HAP-1 (cell line): ENCODE measurements around the gene CD63.

Experiments used
- DNase-seq, 2 experiments: peaks; one replicate each; pipeline ENCODE4 v3.0.0-alpha.2; 2016 to 2020; ENCODE audit warnings: low spot score in 2 of 2
- H3K27me3 ChIP-seq: fragments of 250-450 bp; sonication (Bioruptor Pico); 2 replicates; pipeline ENCODE4 v1.5.1; 2020; ENCODE audit warnings: low read depth, mild to moderate bottlenecking, moderate library complexity
- H3K36me3 ChIP-seq: fragments of 250-450 bp; sonication (Bioruptor Pico); replicated peaks from 2 replicates; pipeline ENCODE4 v1.5.1; 2020; ENCODE audit warnings: mild to moderate bottlenecking
- H3K4me1 ChIP-seq: fragments of 250-450 bp; sonication (Bioruptor Pico); 2 replicates; pipeline ENCODE4 v1.5.1; 2020; ENCODE audit warnings: mild to moderate bottlenecking
- H3K4me3 ChIP-seq: fragments of 250-450 bp; sonication (Bioruptor Pico); 2 replicates; pipeline ENCODE4 v1.5.1; 2020; ENCODE audit warnings: mild to moderate bottlenecking, moderate library complexity
- H3K9me3 ChIP-seq: fragments of 250-450 bp; sonication (Bioruptor Pico); 2 replicates; pipeline ENCODE4 v1.5.1; 2020; ENCODE audit warnings: mild to moderate bottlenecking, moderate library complexity
- in situ Hi-C: fragments of 300-500 bp; cut with MboI; formaldehyde crosslinking; loops from 3 replicates; pipeline ENCODE4 v1.14.3; 2020; ENCODE audit warnings: low sequenced_read_pairs, inconsistent platforms, mixed read lengths

CD63 gene

DNA sequence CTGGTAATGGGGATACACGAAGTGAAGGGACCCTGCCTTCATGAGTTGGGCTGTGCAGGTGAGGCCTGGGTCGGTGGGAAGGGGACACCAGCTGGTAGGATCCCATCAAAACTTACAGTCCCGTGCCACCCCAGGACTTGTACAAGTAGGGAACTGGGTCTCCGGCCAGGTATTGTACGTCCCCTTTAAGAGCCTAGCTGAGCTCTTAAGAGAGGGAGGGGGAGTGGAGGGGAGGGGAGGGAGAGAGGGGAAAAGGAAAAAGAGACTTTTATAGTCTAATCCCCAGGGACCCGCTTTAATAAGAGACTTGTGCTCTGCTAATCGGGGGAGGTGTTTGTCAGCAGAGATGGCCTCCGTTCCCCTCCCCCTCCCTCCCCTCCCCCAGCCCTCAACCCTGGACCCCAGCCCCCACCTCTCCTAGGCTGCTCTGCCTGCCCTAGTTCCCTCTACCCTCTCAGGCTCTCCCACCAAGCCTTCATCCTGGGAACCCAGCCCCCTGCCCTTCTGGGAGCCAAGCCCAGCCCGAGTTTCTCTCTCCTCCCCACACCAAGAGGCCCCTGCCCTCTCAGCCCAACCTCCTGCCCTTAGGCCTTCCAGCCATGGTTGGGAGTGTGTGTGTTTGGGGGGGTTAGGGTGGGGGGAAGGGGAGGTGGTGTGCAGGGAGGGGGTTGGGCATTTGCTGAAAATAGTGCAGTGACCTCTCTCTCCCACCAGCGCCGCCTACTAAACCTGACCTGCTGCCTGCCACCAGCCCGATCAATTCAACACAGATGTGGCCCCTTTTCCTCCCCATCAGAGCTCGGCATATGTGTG, 16.8 kb upstream of the CD63 start:
- DNase-seq: peak; percentile 92 to 99
- in situ Hi-C loops: no loop called here
- Histone ChIP-seq H3K9me3 (no peaks in the 10 kb centered on the region), H3K4me3 (peak overlapping the region; percentile 77), H3K4me1 (peaks cover 22% of the 10 kb centered on the region), H3K27me3 (no peaks in the 10 kb centered on the region), H3K36me3 (peaks cover 18% of the 10 kb centered on the region)

DNA sequence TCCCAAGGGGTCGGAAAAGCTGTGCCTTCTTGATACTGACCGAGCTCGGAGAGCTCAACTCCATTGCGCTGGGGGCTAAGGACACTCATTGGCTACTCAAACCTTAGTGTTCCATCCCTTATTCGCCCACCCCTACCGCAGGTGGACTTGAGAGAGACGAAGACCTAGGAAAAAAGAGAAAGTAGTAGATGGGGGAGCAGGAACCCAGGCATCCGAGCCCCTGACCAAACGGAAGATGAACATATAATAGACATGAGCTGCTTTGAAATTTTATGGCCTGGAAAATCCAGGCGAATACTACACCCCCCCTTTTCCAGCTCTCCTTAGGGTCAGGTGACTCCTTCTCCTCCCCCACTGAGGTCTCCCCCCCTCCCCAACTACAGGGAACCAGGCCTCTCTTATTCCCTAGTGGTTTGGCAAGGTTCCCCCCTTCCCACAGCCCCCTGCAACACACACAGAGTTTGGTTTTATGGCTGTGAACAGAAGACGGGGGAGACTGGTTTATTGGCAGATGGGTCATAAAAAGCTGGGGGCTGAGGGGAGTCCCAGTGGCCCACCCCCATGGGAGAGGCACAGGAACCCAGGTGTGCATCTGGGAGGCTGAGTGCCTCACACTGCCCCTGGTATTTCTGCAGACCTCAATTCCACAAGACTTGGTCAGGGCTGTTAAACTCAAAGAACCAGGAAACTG, 15.7 kb upstream of the CD63 start:
- H3K9me3 ChIP-seq: no peaks in the 10 kb centered on the region
- in situ Hi-C loops: no loop called here
- peaks cover 9% of the 10 kb centered on the region for H3K36me3 ChIP-seq
- no peaks in the 10 kb centered on the region for H3K27me3 ChIP-seq
- H3K4me1 ChIP-seq: peaks cover 22% of the 10 kb centered on the region
- no peak for DNase-seq
- peak overlapping the region; percentile 77 for H3K4me3 ChIP-seq

- Histone ChIP-seq H3K9me3 (no peaks in the 10 kb centered on the region), H3K36me3 (peaks cover 6% of the 10 kb centered on the region), H3K4me1 (peaks cover 22% of the 10 kb centered on the region), H3K4me3 (peak overlapping the region; percentile 77), H3K27me3 (no peaks in the 10 kb centered on the region)
- in situ Hi-C loops: no loop called here
- peak; percentile 50 to 69 for DNase-seq
Observed at GRCh38 chr12:55743406-55744339, 14.9 kb upstream of the CD63 start.

GRCh38 chr12:55742719-55743405, 14.1 kb upstream of the CD63 start, which contains the start of gene GDF11:
GDF11 (plus strand) TSS chr12:55743122; CDS start chr12:55743317, 195 bp downstream.
- H3K4me1 ChIP-seq: peaks cover 23% of the 10 kb centered on the region
- peak; percentile 82 to 90 for DNase-seq
- in situ Hi-C loops: no loop called here

GRCh38 chr12:55741931-55742680, 13.3 kb upstream of the CD63 start:
- DNase-seq: no peak
- H3K36me3 ChIP-seq: no peaks in the 10 kb centered on the region
- no peaks in the 10 kb centered on the region for H3K9me3 ChIP-seq
- peak overlapping the region; percentile 19 for H3K4me3 ChIP-seq
- peaks cover 22% of the 10 kb centered on the region for H3K4me1 ChIP-seq
- in situ Hi-C loops: no loop called here
- no peaks in the 10 kb centered on the region for H3K27me3 ChIP-seq

More at GRCh38 chr12:55742719-55743405, 14.1 kb upstream of the CD63 start, which contains the start of gene GDF11:
- Histone ChIP-seq H3K9me3 (no peaks in the 10 kb centered on the region), H3K27me3 (no peaks in the 10 kb centered on the region), H3K36me3 (peaks cover 6% of the 10 kb centered on the region; the same call in 1 of the 2 replicates), H3K4me3 (peak within 1 kb of the TSS; percentile 77)

GRCh38 chr12:55739025-55739378, 10.2 kb upstream of the CD63 start:
- no peak for DNase-seq
- peaks cover 14% of the 10 kb centered on the region for H3K4me1 ChIP-seq
- no peak overlapping the region for H3K4me3 ChIP-seq
- H3K27me3 ChIP-seq: no peaks in the 10 kb centered on the region
- in situ Hi-C loops: loop anchor here (5.0 to 10.0 kb wide), 2 partner anchors 188 to 376 kb away; partner anchors contain the start of genes PYM1, RPL41 and ZC3H10
- H3K9me3 ChIP-seq: no peaks in the 10 kb centered on the region
- no peaks in the 10 kb centered on the region for H3K36me3 ChIP-seq

- no peaks in the 10 kb centered on the region for H3K36me3 ChIP-seq
- in situ Hi-C loops: loop anchor here (5.0 to 10.0 kb wide), 2 partner anchors 189 to 376 kb away; partner anchors contain the start of genes PYM1, RPL41 and ZC3H10
- peak; percentile 95 for DNase-seq
- no peaks in the 10 kb centered on the region for H3K9me3 ChIP-seq
- H3K4me3 ChIP-seq: peak overlapping the region; percentile 31
- H3K4me1 ChIP-seq: peaks cover 14% of the 10 kb centered on the region
- H3K27me3 ChIP-seq: no peaks in the 10 kb centered on the region
Observed at GRCh38 chr12:55738123-55739024, 9.6 kb upstream of the CD63 start.

DNA sequence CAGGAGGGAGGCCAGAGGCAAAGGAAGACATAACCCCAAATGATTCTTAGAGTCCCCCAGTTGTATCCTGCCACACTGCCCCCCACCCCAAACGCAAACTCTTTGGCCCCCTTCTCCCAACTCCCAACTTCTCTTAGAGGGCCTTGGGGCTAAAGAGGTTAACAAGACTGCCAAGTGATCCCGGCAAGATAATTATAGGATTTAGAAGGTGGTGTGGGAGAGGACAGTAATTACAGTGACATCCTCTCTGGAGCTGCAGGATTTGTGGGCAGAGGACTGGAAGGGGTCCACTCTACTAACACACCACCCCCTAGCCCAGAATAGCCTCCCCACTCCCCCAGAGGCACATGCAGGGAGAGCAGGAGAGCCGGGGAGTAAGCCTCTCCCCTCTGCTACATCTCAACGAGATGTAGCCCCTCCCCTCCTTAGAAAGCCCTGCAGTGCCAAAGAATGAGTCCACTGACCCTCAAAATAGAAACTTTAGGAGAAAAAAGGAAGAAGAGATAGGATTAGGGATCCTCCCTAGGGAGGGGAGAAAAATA, 8.8 kb upstream of the CD63 start:
- in situ Hi-C loops: loop anchor here (5.0 to 10.0 kb wide), 2 partner anchors 190 to 377 kb away; partner anchors contain the start of genes PYM1, RPL41 and ZC3H10
- Histone ChIP-seq H3K4me1 (peaks cover 13% of the 10 kb centered on the region), H3K9me3 (no peaks in the 10 kb centered on the region), H3K27me3 (no peaks in the 10 kb centered on the region), H3K36me3 (no peaks in the 10 kb centered on the region), H3K4me3 (peak overlapping the region; percentile 31)
- peak in 1 of 2 experiments; percentile 47 for DNase-seq

DNA sequence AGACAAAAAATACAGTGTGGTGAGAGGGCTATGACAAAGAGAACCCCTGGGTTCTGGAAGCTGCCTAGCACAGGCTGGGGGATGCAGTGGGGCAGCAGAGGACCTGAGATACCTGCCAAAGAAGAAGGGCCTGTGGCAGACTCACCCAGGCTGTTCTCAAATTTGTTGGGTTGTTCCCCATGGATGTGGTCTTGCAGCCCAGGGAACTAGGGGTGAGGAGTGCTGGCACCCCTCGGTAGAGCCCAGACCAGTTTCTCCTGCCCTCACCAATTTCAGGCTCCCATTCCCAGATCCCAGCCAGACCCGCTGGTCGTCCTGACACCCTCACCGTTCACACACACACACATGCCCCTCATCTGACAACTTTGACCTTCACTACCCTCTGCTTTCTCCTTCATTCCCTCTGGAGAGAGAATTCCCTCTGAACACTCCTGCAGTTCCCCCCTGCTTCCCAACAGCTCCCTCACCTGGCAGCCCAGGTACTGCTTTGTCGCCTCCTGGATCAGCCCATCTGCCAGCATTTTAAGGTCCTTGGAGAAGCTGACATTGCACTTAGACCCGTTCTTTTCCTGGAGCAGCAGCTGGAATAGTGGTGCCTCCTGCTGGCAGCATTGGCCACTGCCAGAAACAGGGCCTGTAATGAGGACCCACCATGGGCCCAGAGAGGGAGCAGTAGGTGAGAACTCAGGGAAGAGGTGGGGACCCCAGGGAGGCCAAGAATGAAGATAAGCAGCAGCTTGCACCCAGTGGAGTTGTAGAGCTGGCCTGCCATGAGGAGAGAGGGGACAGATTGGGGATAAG, 8.2 kb upstream of the CD63 start:
- H3K27me3 ChIP-seq: no peaks in the 10 kb centered on the region
- peaks cover 11% of the 10 kb centered on the region for H3K4me1 ChIP-seq
- no peaks in the 10 kb centered on the region for H3K36me3 ChIP-seq
- in situ Hi-C loops: loop anchor here (5.0 to 10.0 kb wide), 2 partner anchors 190 to 378 kb away; partner anchors contain the start of genes PYM1, RPL41 and ZC3H10
- DNase-seq: peak; percentile 58 to 79
- no peaks in the 10 kb centered on the region for H3K9me3 ChIP-seq
- H3K4me3 ChIP-seq: peak overlapping the region; percentile 31

- Histone ChIP-seq H3K4me1 (peaks cover 11% of the 10 kb centered on the region), H3K36me3 (no peaks in the 10 kb centered on the region), H3K4me3 (no peak overlapping the region), H3K9me3 (no peaks in the 10 kb centered on the region), H3K27me3 (no peaks in the 10 kb centered on the region)
- no peak for DNase-seq
- in situ Hi-C loops: loop anchor here (5.0 to 10.0 kb wide), 2 partner anchors 191 to 379 kb away; partner anchors contain the start of genes PYM1, RPL41 and ZC3H10
Observed at GRCh38 chr12:55736076-55736475, 7.3 kb upstream of the CD63 start.
